ENCODE data around the gene AMOTL1.

Gene AMOTL1

GRCh38 chr11:94866936-94867795 lies 99.0 kb downstream of the AMOTL1 start:
- Histone ChIP-seq H3K4me3 (ENCODE audit: low read depth, low read length) (no peak overlapping the region), H3K27me3 (ENCODE audit: control insufficient read depth, insufficient read depth, low read length) (no peaks in the 10 kb centered on the region), H3K9ac (ENCODE audit: low read depth, low read length) (no peak overlapping the region), H3K9me3 (ENCODE audit: control insufficient read depth, insufficient read depth, low read length) (no peaks in the 10 kb centered on the region), H3K4me1 (ENCODE audit: control insufficient read depth, insufficient read depth, low read length) (peaks cover 5% of the 10 kb centered on the region), H3K36me3 (ENCODE audit: control insufficient read depth, insufficient read depth, low read length) (peaks cover 30% of the 10 kb centered on the region)

DNA sequence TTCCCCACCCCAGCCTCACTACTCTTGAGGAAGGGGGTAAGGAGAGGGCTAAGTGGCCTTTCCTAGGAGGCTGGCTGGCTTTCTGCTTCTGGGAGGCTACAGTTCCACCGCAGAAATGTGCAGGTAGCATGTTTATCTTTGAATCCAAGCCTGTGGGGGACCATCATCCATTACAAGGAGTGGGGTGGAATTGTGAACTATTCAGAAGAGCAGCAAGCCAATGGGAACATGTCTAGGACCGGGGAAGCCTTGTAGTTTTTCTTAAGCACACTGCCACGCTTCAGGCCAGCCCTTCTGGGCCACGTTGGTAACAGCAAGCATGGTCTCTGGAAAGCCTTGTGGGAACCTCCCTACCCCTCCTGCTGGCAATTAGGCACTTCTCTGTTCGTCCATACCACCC lies 100.3 kb downstream of the AMOTL1 start:
- peaks cover 5% of the 10 kb centered on the region for H3K4me1 ChIP-seq (ENCODE audit: control insufficient read depth, insufficient read depth, low read length)
- H3K27me3 ChIP-seq (ENCODE audit: control insufficient read depth, insufficient read depth, low read length), result no peaks in the 10 kb centered on the region
- no peak overlapping the region for H3K9ac ChIP-seq (ENCODE audit: low read depth, low read length)
- peaks cover 30% of the 10 kb centered on the region for H3K36me3 ChIP-seq (ENCODE audit: control insufficient read depth, insufficient read depth, low read length)
- no peaks in the 10 kb centered on the region for H3K9me3 ChIP-seq (ENCODE audit: control insufficient read depth, insufficient read depth, low read length)
- no peak overlapping the region for H3K4me3 ChIP-seq (ENCODE audit: low read depth, low read length)

GRCh38 chr11:94869186-94869585 lies 101.0 kb downstream of the AMOTL1 start:
- Histone ChIP-seq H3K27me3 (ENCODE audit: control insufficient read depth, insufficient read depth, low read length) (no peaks in the 10 kb centered on the region), H3K9me3 (ENCODE audit: control insufficient read depth, insufficient read depth, low read length) (no peaks in the 10 kb centered on the region), H3K4me1 (ENCODE audit: control insufficient read depth, insufficient read depth, low read length) (peaks cover 5% of the 10 kb centered on the region), H3K36me3 (ENCODE audit: control insufficient read depth, insufficient read depth, low read length) (peaks cover 30% of the 10 kb centered on the region), H3K9ac (ENCODE audit: low read depth, low read length) (no peak overlapping the region), H3K4me3 (ENCODE audit: low read depth, low read length) (no peak overlapping the region)

DNA sequence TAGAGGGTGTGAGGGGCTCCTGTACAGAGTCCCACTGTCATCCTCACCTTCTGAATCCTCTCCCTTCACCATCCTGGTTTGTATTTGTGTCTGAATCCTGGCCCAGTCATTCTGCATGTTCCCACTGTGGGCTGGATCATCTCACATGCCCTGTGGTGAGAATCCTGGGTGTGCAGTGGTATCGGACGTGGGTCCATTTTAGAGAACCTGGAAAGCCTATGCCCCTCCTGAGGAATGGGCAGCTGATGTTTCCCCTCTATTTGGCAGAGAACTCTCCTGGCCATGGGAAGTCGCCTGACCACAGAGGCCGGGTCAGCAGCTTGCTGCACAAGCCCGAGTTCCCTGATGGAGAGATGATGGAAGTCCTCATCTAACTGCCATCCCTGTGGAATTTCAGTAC lies 102.3 kb downstream of the AMOTL1 start:
- H3K27me3 ChIP-seq (ENCODE audit: control insufficient read depth, insufficient read depth, low read length), result no peaks in the 10 kb centered on the region
- H3K4me1 ChIP-seq (ENCODE audit: control insufficient read depth, insufficient read depth, low read length), result peaks cover 5% of the 10 kb centered on the region
- H3K36me3 ChIP-seq (ENCODE audit: control insufficient read depth, insufficient read depth, low read length), result peaks cover 26% of the 10 kb centered on the region
- no peak overlapping the region for H3K9ac ChIP-seq (ENCODE audit: low read depth, low read length)
- H3K4me3 ChIP-seq (ENCODE audit: low read depth, low read length), result no peak overlapping the region
- H3K9me3 ChIP-seq (ENCODE audit: control insufficient read depth, insufficient read depth, low read length), result no peaks in the 10 kb centered on the region

- peaks cover 17% of the 10 kb centered on the region for H3K36me3 ChIP-seq (ENCODE audit: control insufficient read depth, insufficient read depth, low read length)
- no peak overlapping the region for H3K9ac ChIP-seq (ENCODE audit: low read depth, low read length)
- H3K4me1 ChIP-seq (ENCODE audit: control insufficient read depth, insufficient read depth, low read length), result peaks cover 5% of the 10 kb centered on the region
- no peak overlapping the region for H3K4me3 ChIP-seq (ENCODE audit: low read depth, low read length)
- no peaks in the 10 kb centered on the region for H3K9me3 ChIP-seq (ENCODE audit: control insufficient read depth, insufficient read depth, low read length)
- H3K27me3 ChIP-seq (ENCODE audit: control insufficient read depth, insufficient read depth, low read length), result no peaks in the 10 kb centered on the region
Measured at GRCh38 chr11:94871491-94872185, 103.5 kb downstream of the AMOTL1 start.

GRCh38 chr11:94873916-94874540 lies 105.9 kb downstream of the AMOTL1 start:
- H3K27me3 ChIP-seq (ENCODE audit: control insufficient read depth, insufficient read depth, low read length), result no peaks in the 10 kb centered on the region
- H3K9ac ChIP-seq (ENCODE audit: low read depth, low read length), result no peak overlapping the region
- no peaks in the 10 kb centered on the region for H3K9me3 ChIP-seq (ENCODE audit: control insufficient read depth, insufficient read depth, low read length)
- no peaks in the 10 kb centered on the region for H3K4me1 ChIP-seq (ENCODE audit: control insufficient read depth, insufficient read depth, low read length)
- no peak overlapping the region for H3K4me3 ChIP-seq (ENCODE audit: low read depth, low read length)
- peaks cover 7% of the 10 kb centered on the region for H3K36me3 ChIP-seq (ENCODE audit: control insufficient read depth, insufficient read depth, low read length)

GRCh38 chr11:94876222-94876621 lies 108.1 kb downstream of the AMOTL1 start:
- Histone ChIP-seq H3K9ac (ENCODE audit: low read depth, low read length) (no peak overlapping the region), H3K36me3 (ENCODE audit: control insufficient read depth, insufficient read depth, low read length) (no peaks in the 10 kb centered on the region), H3K4me1 (ENCODE audit: control insufficient read depth, insufficient read depth, low read length) (no peaks in the 10 kb centered on the region), H3K9me3 (ENCODE audit: control insufficient read depth, insufficient read depth, low read length) (no peaks in the 10 kb centered on the region), H3K4me3 (ENCODE audit: low read depth, low read length) (no peak overlapping the region), H3K27me3 (ENCODE audit: control insufficient read depth, insufficient read depth, low read length) (no peaks in the 10 kb centered on the region)

GRCh38 chr11:94876645-94877442 lies 108.7 kb downstream of the AMOTL1 start:
- Histone ChIP-seq H3K9ac (ENCODE audit: low read depth, low read length) (no peak overlapping the region), H3K9me3 (ENCODE audit: control insufficient read depth, insufficient read depth, low read length) (no peaks in the 10 kb centered on the region), H3K36me3 (ENCODE audit: control insufficient read depth, insufficient read depth, low read length) (no peaks in the 10 kb centered on the region), H3K4me3 (ENCODE audit: low read depth, low read length) (no peak overlapping the region), H3K27me3 (ENCODE audit: control insufficient read depth, insufficient read depth, low read length) (no peaks in the 10 kb centered on the region), H3K4me1 (ENCODE audit: control insufficient read depth, insufficient read depth, low read length) (no peaks in the 10 kb centered on the region)

- Histone ChIP-seq H3K36me3 (ENCODE audit: control insufficient read depth, insufficient read depth, low read length) (no peaks in the 10 kb centered on the region), H3K4me3 (ENCODE audit: low read depth, low read length) (no peak overlapping the region)
Measured at GRCh38 chr11:94877443-94878200, 109.5 kb downstream of the AMOTL1 start.

GRCh38 chr11:94879006-94879405 lies 110.8 kb downstream of the AMOTL1 start:
- Histone ChIP-seq H3K36me3 (ENCODE audit: control insufficient read depth, insufficient read depth, low read length) (no peaks in the 10 kb centered on the region), H3K4me1 (ENCODE audit: control insufficient read depth, insufficient read depth, low read length) (peaks cover 2% of the 10 kb centered on the region)

More at GRCh38 chr11:94877443-94878200, 109.5 kb downstream of the AMOTL1 start:
- no peaks in the 10 kb centered on the region for H3K9me3 ChIP-seq (ENCODE audit: control insufficient read depth, insufficient read depth, low read length)
- no peaks in the 10 kb centered on the region for H3K4me1 ChIP-seq (ENCODE audit: control insufficient read depth, insufficient read depth, low read length)
- no peak overlapping the region for H3K9ac ChIP-seq (ENCODE audit: low read depth, low read length)
- no peaks in the 10 kb centered on the region for H3K27me3 ChIP-seq (ENCODE audit: control insufficient read depth, insufficient read depth, low read length)

GRCh38 chr11:94880216-94880615 lies 112.1 kb downstream of the AMOTL1 start:
- Histone ChIP-seq H3K27me3 (ENCODE audit: control insufficient read depth, insufficient read depth, low read length) (no peaks in the 10 kb centered on the region), H3K9ac (ENCODE audit: low read depth, low read length) (no peak overlapping the region), H3K4me1 (ENCODE audit: control insufficient read depth, insufficient read depth, low read length) (peaks cover 2% of the 10 kb centered on the region), H3K36me3 (ENCODE audit: control insufficient read depth, insufficient read depth, low read length) (no peaks in the 10 kb centered on the region), H3K4me3 (ENCODE audit: low read depth, low read length) (no peak overlapping the region), H3K9me3 (ENCODE audit: control insufficient read depth, insufficient read depth, low read length) (no peaks in the 10 kb centered on the region)

More at GRCh38 chr11:94879006-94879405, 110.8 kb downstream of the AMOTL1 start:
- Histone ChIP-seq H3K9me3 (ENCODE audit: control insufficient read depth, insufficient read depth, low read length) (no peaks in the 10 kb centered on the region), H3K4me3 (ENCODE audit: low read depth, low read length) (no peak overlapping the region), H3K9ac (ENCODE audit: low read depth, low read length) (no peak overlapping the region), H3K27me3 (ENCODE audit: control insufficient read depth, insufficient read depth, low read length) (no peaks in the 10 kb centered on the region)
